ENCODE data around the gene ZNF526. TPM values are rescaled to one million over a fixed set of nuclear protein-coding genes. Genes with fewer than 3 reads are reported as not detected.

Gene ZNF526
- total RNA-seq, 1 donor from 2014 or later, result 6.4 TPM

GRCh38 chr19:42225718-42226292 is 5.7 kb downstream of the ZNF526 start:
- no peak for DNase-seq

GRCh38 chr19:42226886-42227285 is 6.8 kb downstream of the ZNF526 start:
- DNase-seq, result no peak

GRCh38 chr19:42228641-42229040 is 8.5 kb downstream of the ZNF526 start:
- DNase-seq, result no peak

GRCh38 chr19:42229301-42229854 is 9.3 kb downstream of the ZNF526 start:
- no peak for DNase-seq

- no peak for DNase-seq
Measured at GRCh38 chr19:42229855-42230351, 9.8 kb downstream of the ZNF526 start.

- no peak for DNase-seq
Measured at GRCh38 chr19:42230571-42230970, 10.5 kb downstream of the ZNF526 start.

GRCh38 chr19:42232435-42232834 is 12.3 kb downstream of the ZNF526 start:
- no peak for DNase-seq

- DNase-seq, result no peak
Measured at GRCh38 chr19:42233106-42233505, 13.0 kb downstream of the ZNF526 start.

- DNase-seq, result no peak
Measured at GRCh38 chr19:42233678-42234292, 13.7 kb downstream of the ZNF526 start.

GRCh38 chr19:42234364-42234763 is 14.3 kb downstream of the ZNF526 start:
- no peak for DNase-seq

GRCh38 chr19:42235181-42235580 is 15.1 kb downstream of the ZNF526 start:
- no peak for DNase-seq

GRCh38 chr19:42239544-42240220 is 19.6 kb downstream of the ZNF526 start:
- DNase-seq, result no peak

GRCh38 chr19:42241279-42241678 is 21.2 kb downstream of the ZNF526 start:
- DNase-seq, result no peak

- DNase-seq, result no peak
Measured at GRCh38 chr19:42242069-42242511, 22.0 kb downstream of the ZNF526 start.

GRCh38 chr19:42242512-42243409 is 22.6 kb downstream of the ZNF526 start, which contains the start of gene GSK3A:
Gene GSK3A (minus strand): TSS chr19:42242602. CDS start chr19:42242465, 137 bp downstream.
- DNase-seq, result peak; percentile 99

- DNase-seq, result peak; percentile 91
Measured at GRCh38 chr19:42244347-42245220, 24.5 kb downstream of the ZNF526 start.

GRCh38 chr19:42245231-42245630 is 25.1 kb downstream of the ZNF526 start:
- no peak for DNase-seq

- peak; percentile 69 for DNase-seq
Measured at GRCh38 chr19:42246143-42246921, 26.2 kb downstream of the ZNF526 start.

- DNase-seq, result no peak
Measured at GRCh38 chr19:42246922-42247639, 27.0 kb downstream of the ZNF526 start.

Measured in occipital lobe (tissue), 2 donors.